Endothelial cell of umbilical vein (primary cell): ENCODE measurements around the gene IFI35. TPM values are rescaled to one million over a fixed set of nuclear protein-coding genes. Genes with fewer than 3 reads are reported as not detected.

Source experiments
- BruUV-seq: library from RNA; stranded (reverse); fragments of 400-500 nt; replicated peaks from 2 replicates; lab custom pipeline; 2021; lab: Mats Ljungman, UMichigan
- CTCF ChIA-PET: fragments of 300-600, 350-600 bp; sonication (Branson Sonifier 250); formaldehyde crosslinking; loops from one replicate; lab custom pipeline; 2021; ENCODE audit warnings: antibody characterized with exemption, inconsistent platforms; lab: Charles Lee
- POLR2A ChIA-PET: fragments of 300-600, 350-600 bp; sonication (Branson Sonifier 250); formaldehyde crosslinking; loops from one replicate; lab custom pipeline; 2021; ENCODE audit warnings: antibody characterized with exemption, inconsistent platforms; lab: Charles Lee
- DNase-seq: peaks from one replicate; pipeline ENCODE4 v3.0.0-alpha.2; 2011; ENCODE audit warnings: low read depth, low spot score
- FAIRE-seq: peaks from 2 replicates; lab custom pipeline; 2011; peaks lifted over from hg19 to GRCh38; lab: Jason Lieb, UNC
- H2AFZ ChIP-seq: 2 replicates; pipeline ENCODE4 v1.6.0; 2012; ENCODE audit warnings: low read depth, low read length, control low read depth, inconsistent platforms
- H3K27ac ChIP-seq: 2 replicates; pipeline ENCODE4 v1.5.1; 2011; ENCODE audit warnings: low read depth, mild to moderate bottlenecking, control low read depth, low read length, moderate library complexity; ENCODE audit not compliant: insufficient read depth
- H3K27me3 ChIP-seq, 2 experiments: 2 replicates each; pipeline versions ENCODE4 v1.6.0 to v1.6.1; 2011; ENCODE audit warnings: low read length in 2 of 2, mixed read lengths in 1 of 2; ENCODE audit not compliant: control insufficient read depth in 2 of 2, insufficient read depth in 2 of 2
- H3K36me3 ChIP-seq, 2 experiments: 2 replicates in 1 of 2; 3 replicates in 1 of 2; pipeline ENCODE4 v1.5.1; 2011; ENCODE audit warnings: low read length in 2 of 2, mild to moderate bottlenecking in 1 of 2, moderate library complexity in 1 of 2; ENCODE audit not compliant: control insufficient read depth in 2 of 2, insufficient read depth in 2 of 2; ENCODE audit errors: extremely low read depth in 1 of 2
- H3K4me1 ChIP-seq: 3 replicates; pipeline ENCODE4 v1.5.1; 2011; ENCODE audit warnings: mild to moderate bottlenecking, low read length; ENCODE audit not compliant: control insufficient read depth, insufficient read depth; ENCODE audit errors: extremely low read depth
- H3K4me2 ChIP-seq: 2 replicates; pipeline ENCODE4 v1.6.1; 2011; ENCODE audit warnings: low read length, control low read depth, mixed read lengths; ENCODE audit not compliant: insufficient read depth
- H3K4me3 ChIP-seq, 3 experiments: fragments of 200-600 bp in 1 of 3; sonication (generic), shearing (Covaris generic) in 1 of 3; replicated peaks in 1 of 3; 2 replicates each; pipeline ENCODE4 v1.5.1; 2011 to 2016; ENCODE audit warnings: control low read depth in 3 of 3, low read length in 3 of 3, mild to moderate bottlenecking in 2 of 3, inconsistent platforms in 1 of 3, low read depth in 1 of 3, moderate library complexity in 1 of 3; ENCODE audit not compliant: insufficient read depth in 1 of 3
- H3K79me2 ChIP-seq: 2 replicates; pipeline ENCODE4 v1.6.0; 2012; ENCODE audit warnings: low read length, inconsistent platforms; ENCODE audit not compliant: control insufficient read depth, insufficient read depth
- H3K9ac ChIP-seq: replicated peaks from 2 replicates; pipeline ENCODE3; 2011; ENCODE audit warnings: low read length, control low read depth; ENCODE audit not compliant: insufficient read depth; ENCODE audit errors: extremely low read depth
- H3K9me1 ChIP-seq: replicated peaks from 3 replicates; pipeline ENCODE4 v1.6.0; 2011; ENCODE audit warnings: mild to moderate bottlenecking, low read length; ENCODE audit not compliant: control insufficient read depth, insufficient read depth; ENCODE audit errors: extremely low read depth
- H3K9me3 ChIP-seq: replicated peaks from 2 replicates; pipeline ENCODE4 v1.5.1; 2012; ENCODE audit warnings: low read length, inconsistent platforms; ENCODE audit not compliant: control insufficient read depth, insufficient read depth
- H4K20me1 ChIP-seq: replicated peaks from 2 replicates; pipeline ENCODE3; 2011; ENCODE audit warnings: mild to moderate bottlenecking, low read length; ENCODE audit not compliant: control insufficient read depth, insufficient read depth; ENCODE audit errors: extremely low read depth
- CTCF ChIP-seq, 2 donors: IDR thresholded peaks; 1 replicate in 1 of 2; 2 replicates in 1 of 2; pipeline ENCODE4 v1.5.1; 2011; ENCODE audit warnings: low read length in 2 of 2, mild to moderate bottlenecking in 2 of 2, moderate library complexity in 2 of 2, control low read depth in 1 of 2, inconsistent platforms in 1 of 2, low read depth in 1 of 2; ENCODE audit not compliant: insufficient read depth in 1 of 2; ENCODE audit errors: extremely low read depth in 1 of 2
- EZH2 ChIP-seq: IDR thresholded peaks from 2 replicates; pipeline ENCODE4 v1.6.1; 2012; ENCODE audit warnings: borderline replicate concordance, low read depth, mild to moderate bottlenecking, moderate library complexity, low read length, inconsistent platforms; ENCODE audit not compliant: severe bottlenecking
- FOS ChIP-seq: IDR thresholded peaks from 2 replicates; pipeline ENCODE4 v1.6.1; 2011; ENCODE audit warnings: mild to moderate bottlenecking, low read length, moderate library complexity, borderline replicate concordance; ENCODE audit not compliant: insufficient read depth
- GATA2 ChIP-seq: IDR thresholded peaks from 2 replicates; pipeline ENCODE4 v1.7.0; 2011; ENCODE audit warnings: low read depth, mild to moderate bottlenecking, moderate library complexity, mixed read lengths, low read length; ENCODE audit not compliant: insufficient read length, insufficient read depth
- JUN ChIP-seq: IDR thresholded peaks from 2 replicates; pipeline ENCODE4 v1.6.1; 2011; ENCODE audit warnings: borderline replicate concordance, low read depth; ENCODE audit not compliant: insufficient read length, insufficient read depth
- MAX ChIP-seq: IDR thresholded peaks from 2 replicates; pipeline ENCODE4 v1.6.1; 2011; ENCODE audit not compliant: insufficient read depth, insufficient read length
- MYC ChIP-seq: IDR thresholded peaks from one replicate; pipeline ENCODE4 v1.6.1; 2011; ENCODE audit warnings: mild to moderate bottlenecking, low read depth, low read length
- POLR2A ChIP-seq: IDR thresholded peaks from 2 replicates; pipeline ENCODE4 v1.6.1; 2012; ENCODE audit warnings: low read depth, mild to moderate bottlenecking, control low read depth, low read length
- POLR2AphosphoS5 ChIP-seq: IDR thresholded peaks from 2 replicates; pipeline ENCODE4 v1.6.1; 2012; ENCODE audit warnings: low read depth, mild to moderate bottlenecking, control low read depth, low read length, moderate library complexity; ENCODE audit not compliant: insufficient read depth
- dilution Hi-C: fragments of 300-500 bp; cut with MboI; formaldehyde crosslinking; loops from one replicate; pipeline ENCODE4 v1.15.0; 2019; ENCODE audit warnings: low sequenced_read_pairs; ENCODE audit not compliant: extremely low pct_ligation_motif_present
- intact Hi-C: fragments of 100-400 bp; cut with micrococcal nuclease; formaldehyde crosslinking; loops from one replicate; pipeline ENCODE4 v1.10.0; 2022
- polyA plus RNA-seq, 4 experiments: library from polyadenylated mRNA; depleted of rRNA in 3 of 4; stranded (reverse) in 3 of 4; unstranded in 1 of 4; fragments of >200 nt; gene quantifications; 2 replicates each; pipeline versions ENCODE4 v1.2.1 to v1.2.3, GENCODE V29; 2011 to 2012; ENCODE audit warnings: missing spikeins in 1 of 4
- total RNA-seq: library from RNA; stranded (reverse); gene quantifications from 2 replicates; pipeline ENCODE4 v1.2.3, GENCODE V29; 2021

Gene IFI35
- total and polyA plus RNA-seq, 2 donors (not counting 3 experiments of a cell fraction or from before 2014, with no cell fraction given) = 11.1 to 22.5 TPM

- ChIA-PET POLR2A (interaction anchor here (0.6 to 2.2 kb wide), 14 partner anchors 9 to 364 kb away, joined by 3 to 9 read pairs (median 4); partner anchors contain the start of genes BECN1, IFI35 and VAT1), CTCF (interaction anchor here (0.6 to 2.4 kb wide), 29 partner anchors 10 to 420 kb away, joined by 3 to 25 read pairs (median 4); partner anchors contain the start of genes AARSD1, AOC2, BECN1 and IFI35)
- Histone ChIP-seq H3K4me3 (peak overlapping the region in 2 of 3 experiments; percentile 9 to 18), H3K27ac (no peak overlapping the region), H3K4me1 (peaks cover 23% of the 10 kb centered on the region), H3K36me3 (peaks cover 2 to 15% of the 10 kb centered on the region in 2 experiments), H3K4me2 (peak overlapping the region; percentile 59), H2AFZ (peak overlapping the region; percentile 77), H3K79me2 (peaks cover 26% of the 10 kb centered on the region), H3K9me3 (no peaks in the 10 kb centered on the region), H3K27me3 (no peaks in the 10 kb centered on the region), H4K20me1 (no peaks in the 10 kb centered on the region), H3K9me1 (no peaks in the 10 kb centered on the region), H3K9ac (peak overlapping the region; percentile 14)
- intact Hi-C loops (no loop called here), dilution Hi-C loops (no loop called here)
- DNase-seq (no peak), FAIRE-seq (no peak)
- no peak for TF ChIP-seq MYC
- BruUV-seq = TSS peak; percentile 25
These were observed 9.1 kb upstream of the IFI35 start for GRCh38 chr17:42997390-42997983.

GRCh38 chr17:42997984-42998938 lies 8.3 kb upstream of the IFI35 start, which contains the start of gene RPL27:
RPL27 (plus strand) TSS chr17:42998419; CDS start chr17:42998751, 332 bp downstream.
- H3K4me2 ChIP-seq = peak within 1 kb of the TSS; percentile 90
- peaks cover 27% of the 10 kb centered on the region for H3K79me2 ChIP-seq
- peaks cover 23% of the 10 kb centered on the region for H3K4me1 ChIP-seq
- peak within 1 kb of the TSS; percentile 87 for H3K9ac ChIP-seq
- no peaks in the 10 kb centered on the region for H3K9me3 ChIP-seq
- peak; percentile 99 for FAIRE-seq
- dilution Hi-C loops = no loop called here
- peak within 1 kb of the TSS; percentile 56 to 86 (median 58) for H3K4me3 ChIP-seq
- intact Hi-C loops = loop anchor here (1.0 to 2.0 kb wide), 7 partner anchors 17 to 321 kb away; partner anchors contain the start of genes AARSD1, BRCA1, NBR1 and PLEKHH3
- POLR2A ChIA-PET = interaction anchor here (0.6 to 2.2 kb wide), 14 partner anchors 8 to 363 kb away, joined by 3 to 9 read pairs (median 4); partner anchors contain the start of genes BECN1, IFI35 and VAT1
- no peaks in the 10 kb centered on the region for H3K27me3 ChIP-seq
- TF ChIP-seq POLR2AphosphoS5 (peak; percentile 88), CTCF (IDR thresholded peaks at IDR 0.05; ENCODE audit: extremely low read depth in 1 of 2, insufficient read depth in 1 of 2, low read depth in 1 of 2, low read length in 2 of 2) (peak; percentile 68 to 77), EZH2 (no peak), FOS (peak; percentile 37), JUN (peak; percentile 74), GATA2 (no peak), MAX (peak; percentile 87), POLR2A (peak; percentile 94), MYC (peak; percentile 70)
- no peaks in the 10 kb centered on the region for H4K20me1 ChIP-seq
- H3K36me3 ChIP-seq = peaks cover 4 to 19% of the 10 kb centered on the region in 2 experiments
- H3K9me1 ChIP-seq = no peaks in the 10 kb centered on the region
- H2AFZ ChIP-seq = peak within 1 kb of the TSS; percentile 77
- H3K27ac ChIP-seq = peak within 1 kb of the TSS; percentile 75
- CTCF ChIA-PET = interaction anchor here (0.6 to 2.4 kb wide), 32 partner anchors 9 to 421 kb away, joined by 3 to 25 read pairs (median 4); partner anchors contain the start of genes AARSD1, AOC2, BECN1 and IFI35
- peak; percentile 100 for DNase-seq
- BruUV-seq = TSS peak; percentile 63
